OCI-LY3 (cell line): Measurements from ENCODE around the gene MLLT10.

Experiments used
- H2AFZ ChIP-seq: fragments of 200-600, 300-600 bp; shearing (Covaris generic); 2 replicates; pipeline ENCODE4 v1.6.0; 2014; ENCODE audit warnings: antibody characterized with exemption, low read depth, low read length
- H3K27ac ChIP-seq: fragments of 200-600, 300-600 bp; sonication (generic); 2 replicates; pipeline ENCODE4 v1.5.1; 2014; ENCODE audit warnings: mild to moderate bottlenecking, low read length, moderate library complexity, mixed read lengths
- H3K27me3 ChIP-seq: fragments of 200-600, 300-600 bp; sonication (generic); 2 replicates; pipeline ENCODE4 v1.6.1; 2014; ENCODE audit warnings: low read depth, low read length, mixed read lengths
- H3K36me3 ChIP-seq: fragments of 200-600, 300-600 bp; sonication (generic); replicated peaks from 2 replicates; pipeline ENCODE3; 2014; ENCODE audit warnings: low read depth, low read length, mixed read lengths
- H3K4me1 ChIP-seq: fragments of 300-600, 200-600 bp; sonication (generic); 2 replicates; pipeline ENCODE4 v1.6.1; 2014; ENCODE audit warnings: low read length, mixed read lengths
- H3K4me2 ChIP-seq: fragments of 200-600, 300-600 bp; sonication (generic); 2 replicates; pipeline ENCODE4 v1.6.1; 2014; ENCODE audit warnings: low read length, mixed read lengths
- H3K4me3 ChIP-seq: fragments of 300-600, 200-600 bp; sonication (generic); 2 replicates; pipeline ENCODE4 v1.5.1; 2014; ENCODE audit warnings: antibody characterized with exemption, mild to moderate bottlenecking, low read length, moderate library complexity
- H3K79me2 ChIP-seq: fragments of 300-600, 200-600 bp; shearing (Covaris generic); 2 replicates; pipeline ENCODE4 v1.6.1; 2014; ENCODE audit warnings: mild to moderate bottlenecking, low read length, mixed read lengths
- H3K9ac ChIP-seq: fragments of 300-600, 200-600 bp; shearing (Covaris generic); 2 replicates; pipeline ENCODE4 v1.6.0; 2014; ENCODE audit warnings: mild to moderate bottlenecking, low read length, moderate library complexity
- H3K9me3 ChIP-seq: fragments of 200-600, 300-600 bp; shearing (Covaris generic); 2 replicates; pipeline ENCODE4 v1.6.1; 2014; ENCODE audit warnings: low read length, mixed read lengths; ENCODE audit not compliant: insufficient read depth
- H4K20me1 ChIP-seq: fragments of 200-600, 300-600 bp; sonication (generic); 2 replicates; pipeline ENCODE4 v1.6.1; 2016; ENCODE audit warnings: low read length, mixed read lengths; ENCODE audit not compliant: insufficient read depth
- EZH2phosphoT487 ChIP-seq: fragments of 200-600 bp; shearing (Covaris generic); IDR thresholded peaks from 2 replicates; pipeline ENCODE4 v1.6.1; 2018; ENCODE audit warnings: antibody characterized with exemption, mixed run types, low read depth
- TF ChIP-seq, protein P1 (sequence below): fragments of 200-600, 300-600 bp; sonication (generic); IDR thresholded peaks from 2 replicates; pipeline ENCODE4 v1.5.1; 2014; ENCODE audit warnings: antibody characterized with exemption, low read length, low read depth

The MLLT10 gene

DNA sequence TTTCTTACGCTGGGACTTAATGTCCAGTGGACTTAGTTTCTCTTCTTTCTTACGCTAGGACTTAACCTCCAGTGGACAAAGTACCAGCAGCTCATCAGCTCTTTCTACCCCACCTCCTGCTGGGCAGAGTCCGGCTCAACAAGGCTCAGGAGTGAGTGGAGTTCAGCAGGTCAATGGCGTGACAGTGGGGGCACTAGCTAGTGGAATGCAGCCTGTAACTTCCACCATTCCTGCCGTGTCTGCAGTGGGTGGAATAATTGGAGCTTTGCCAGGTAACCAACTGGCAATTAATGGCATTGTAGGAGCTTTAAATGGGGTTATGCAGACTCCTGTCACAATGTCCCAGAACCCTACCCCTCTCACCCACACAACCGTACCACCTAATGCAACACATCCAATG lies 199.7 kb downstream of the MLLT10 start:
- Histone ChIP-seq H3K36me3 (no peaks in the 10 kb centered on the region), H2AFZ (no peak overlapping the region), H3K4me1 (no peaks in the 10 kb centered on the region), H4K20me1 (no peaks in the 10 kb centered on the region), H3K4me2 (no peak overlapping the region), H3K4me3 (no peak overlapping the region), H3K27ac (no peak overlapping the region), H3K9ac (no peak overlapping the region), H3K79me2 (no peaks in the 10 kb centered on the region), H3K27me3 (no peaks in the 10 kb centered on the region), H3K9me3 (no peaks in the 10 kb centered on the region)
- TF ChIP-seq, protein P1, sequence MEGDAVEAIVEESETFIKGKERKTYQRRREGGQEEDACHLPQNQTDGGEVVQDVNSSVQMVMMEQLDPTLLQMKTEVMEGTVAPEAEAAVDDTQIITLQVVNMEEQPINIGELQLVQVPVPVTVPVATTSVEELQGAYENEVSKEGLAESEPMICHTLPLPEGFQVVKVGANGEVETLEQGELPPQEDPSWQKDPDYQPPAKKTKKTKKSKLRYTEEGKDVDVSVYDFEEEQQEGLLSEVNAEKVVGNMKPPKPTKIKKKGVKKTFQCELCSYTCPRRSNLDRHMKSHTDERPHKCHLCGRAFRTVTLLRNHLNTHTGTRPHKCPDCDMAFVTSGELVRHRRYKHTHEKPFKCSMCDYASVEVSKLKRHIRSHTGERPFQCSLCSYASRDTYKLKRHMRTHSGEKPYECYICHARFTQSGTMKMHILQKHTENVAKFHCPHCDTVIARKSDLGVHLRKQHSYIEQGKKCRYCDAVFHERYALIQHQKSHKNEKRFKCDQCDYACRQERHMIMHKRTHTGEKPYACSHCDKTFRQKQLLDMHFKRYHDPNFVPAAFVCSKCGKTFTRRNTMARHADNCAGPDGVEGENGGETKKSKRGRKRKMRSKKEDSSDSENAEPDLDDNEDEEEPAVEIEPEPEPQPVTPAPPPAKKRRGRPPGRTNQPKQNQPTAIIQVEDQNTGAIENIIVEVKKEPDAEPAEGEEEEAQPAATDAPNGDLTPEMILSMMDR: no peak
- TF ChIP-seq EZH2phosphoT487: no peak

DNA sequence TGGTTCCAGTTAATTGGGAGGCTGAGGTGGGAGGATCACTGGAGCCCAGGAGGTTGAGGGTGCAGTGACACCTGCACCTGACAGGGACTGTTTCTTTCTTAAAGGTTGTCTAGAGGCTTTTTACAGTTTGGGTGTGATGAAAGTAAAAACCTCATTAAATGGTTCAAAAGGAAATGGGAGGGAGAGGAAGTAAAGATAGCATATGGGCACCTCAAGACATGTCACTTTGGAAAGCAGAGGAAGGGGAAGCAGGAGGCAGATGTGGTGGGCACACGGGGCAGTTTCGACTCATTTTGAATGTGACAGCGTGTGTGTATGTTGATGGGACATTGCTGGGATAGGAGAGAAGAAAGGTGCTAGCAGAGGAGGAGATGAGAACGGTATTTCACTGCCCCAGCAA lies 203.1 kb downstream of the MLLT10 start:
- Histone ChIP-seq H3K9me3 (no peaks in the 10 kb centered on the region), H3K27ac (no peak overlapping the region), H2AFZ (no peak overlapping the region), H3K4me1 (no peaks in the 10 kb centered on the region), H3K9ac (no peak overlapping the region), H3K4me2 (no peak overlapping the region), H3K79me2 (no peaks in the 10 kb centered on the region), H3K36me3 (no peaks in the 10 kb centered on the region), H3K27me3 (no peaks in the 10 kb centered on the region), H4K20me1 (no peaks in the 10 kb centered on the region), H3K4me3 (no peak overlapping the region)
- TF ChIP-seq, protein P1: no peak
- no peak for TF ChIP-seq EZH2phosphoT487

DNA sequence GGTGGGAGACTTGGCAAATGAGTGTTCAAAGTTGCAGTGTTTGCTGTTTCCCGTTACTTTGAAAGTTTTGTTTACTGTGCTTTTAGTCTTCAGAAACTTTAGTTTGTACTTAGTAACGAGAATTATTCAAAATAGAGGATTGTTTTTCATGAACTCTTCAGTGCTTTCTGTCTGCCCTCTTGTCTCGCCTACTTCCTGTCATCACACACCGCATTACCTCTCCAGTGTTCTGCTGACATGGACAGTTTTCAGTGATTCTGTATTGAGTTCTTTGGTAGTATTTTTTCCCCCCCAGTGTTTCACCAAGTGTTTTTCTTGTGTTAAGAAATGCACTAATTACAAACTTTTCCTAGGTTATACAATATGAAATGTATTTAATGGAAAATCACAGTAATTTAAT lies 207.0 kb downstream of the MLLT10 start:
- H3K36me3 ChIP-seq: peaks cover 2% of the 10 kb centered on the region
- H3K4me3 ChIP-seq: no peak overlapping the region
- H3K27me3 ChIP-seq: no peaks in the 10 kb centered on the region
- no peaks in the 10 kb centered on the region for H3K9me3 ChIP-seq
- H3K4me2 ChIP-seq: no peak overlapping the region
- H2AFZ ChIP-seq: no peak overlapping the region
- no peak overlapping the region for H3K27ac ChIP-seq
- no peaks in the 10 kb centered on the region for H3K4me1 ChIP-seq
- TF ChIP-seq, protein P1: no peak
- TF ChIP-seq EZH2phosphoT487: no peak
- no peaks in the 10 kb centered on the region for H4K20me1 ChIP-seq
- no peak overlapping the region for H3K9ac ChIP-seq
- no peaks in the 10 kb centered on the region for H3K79me2 ChIP-seq

DNA sequence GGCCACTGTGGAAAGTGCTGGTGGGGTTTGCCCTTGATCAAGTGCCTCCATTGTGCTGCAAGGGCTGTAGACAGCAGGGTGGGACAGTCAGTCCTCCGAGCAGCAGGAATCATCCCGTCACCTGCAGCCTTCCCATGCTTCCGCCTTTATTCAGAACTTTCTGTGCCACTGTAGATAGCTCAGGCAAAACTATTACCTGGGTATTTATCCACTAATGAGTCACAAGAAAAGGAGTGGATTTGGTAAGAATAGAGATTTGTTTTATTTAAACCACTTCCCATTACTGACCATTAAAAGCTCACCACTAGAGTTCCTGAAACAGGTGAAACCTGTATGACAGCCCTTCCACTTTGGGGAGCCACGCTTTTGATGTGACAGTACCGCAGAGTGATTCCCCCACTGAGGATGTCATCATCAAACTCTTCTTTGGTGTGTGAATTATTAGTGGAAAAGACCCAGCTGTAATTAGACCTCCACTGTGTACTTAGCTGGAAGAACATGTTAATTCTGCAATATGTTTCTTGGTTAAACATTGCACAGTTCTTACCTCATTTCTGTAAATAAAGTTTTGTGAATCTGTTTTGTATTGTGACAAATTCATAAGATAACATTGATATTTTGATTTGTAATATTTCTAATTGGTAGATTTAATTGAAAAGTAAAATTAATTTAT lies 208.8 kb downstream of the MLLT10 start:
- no peak overlapping the region for H3K4me3 ChIP-seq
- TF ChIP-seq, protein P1: no peak
- no peak for TF ChIP-seq EZH2phosphoT487
- no peaks in the 10 kb centered on the region for H3K79me2 ChIP-seq
- peaks cover 2% of the 10 kb centered on the region for H3K36me3 ChIP-seq
- no peaks in the 10 kb centered on the region for H3K27me3 ChIP-seq
- H3K4me1 ChIP-seq: no peaks in the 10 kb centered on the region
- no peaks in the 10 kb centered on the region for H4K20me1 ChIP-seq
- no peak overlapping the region for H3K27ac ChIP-seq
- H3K9ac ChIP-seq: no peak overlapping the region
- no peaks in the 10 kb centered on the region for H3K9me3 ChIP-seq
- no peak overlapping the region for H2AFZ ChIP-seq
- H3K4me2 ChIP-seq: no peak overlapping the region
